HG02981 (cell line): ENCODE data around the gene KIF16B.
"Not testable (repeated sequence)": the region's sequence is repeated elsewhere in the genome, so short reads cannot be mapped to it uniquely, and the experiment has no call there.

ENCODE experiments used
- ATAC-seq: cut with Tn5 transposase; IDR thresholded peaks from one replicate; pipeline ENCODE4 v1.9.1; 2021; ENCODE audit warnings: mild to moderate bottlenecking, moderate library complexity; ENCODE audit not compliant: unreplicated experiment

KIF16B gene

GRCh38 chr20:16267526-16267925 lies 305.7 kb downstream of the KIF16B start:
- no peak for ATAC-seq

DNA sequence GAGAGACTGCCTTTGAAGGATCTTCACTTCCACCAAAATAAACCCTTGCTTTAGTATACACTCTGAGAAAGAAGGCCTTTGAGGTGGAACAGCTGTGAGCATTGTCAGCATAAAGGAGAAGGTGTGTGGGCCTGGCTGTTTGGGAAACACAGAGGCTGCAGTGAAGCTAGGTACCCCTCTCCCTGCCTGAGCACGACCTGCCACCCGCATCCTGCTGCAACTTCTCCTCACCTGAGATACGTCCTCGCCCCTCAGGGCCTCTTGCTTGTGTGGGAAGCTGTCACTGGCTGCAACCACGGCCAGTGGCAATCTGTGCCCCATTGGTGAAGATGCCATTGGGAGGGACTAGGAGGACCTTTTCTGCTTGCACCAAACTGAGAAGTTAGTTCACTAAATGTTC lies 307.9 kb downstream of the KIF16B start:
- no peak for ATAC-seq

- no peak for ATAC-seq
These were observed 309.7 kb downstream of the KIF16B start for GRCh38 chr20:16263582-16263981.

DNA sequence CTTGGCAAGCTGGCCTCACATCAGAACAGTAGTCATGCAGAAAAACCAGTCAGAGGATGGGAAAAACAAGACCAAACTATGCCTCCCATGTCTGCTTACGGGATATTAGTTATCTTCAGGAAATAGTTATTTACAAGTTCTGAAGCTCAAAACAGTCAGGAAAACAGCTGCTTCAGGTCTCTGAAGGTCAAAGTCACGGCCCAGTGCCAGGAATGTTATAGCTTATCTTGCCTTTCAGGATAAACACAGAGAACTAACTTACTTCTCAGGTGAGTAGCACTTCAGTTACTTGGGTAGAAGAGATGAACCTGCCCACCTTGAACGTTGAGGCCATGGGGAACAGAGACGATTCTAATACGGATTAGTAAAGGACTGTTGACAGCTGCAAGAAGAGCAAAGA lies 310.7 kb downstream of the KIF16B start:
- no peak for ATAC-seq

GRCh38 chr20:16261733-16262273 lies 311.4 kb downstream of the KIF16B start:
- ATAC-seq: no peak

DNA sequence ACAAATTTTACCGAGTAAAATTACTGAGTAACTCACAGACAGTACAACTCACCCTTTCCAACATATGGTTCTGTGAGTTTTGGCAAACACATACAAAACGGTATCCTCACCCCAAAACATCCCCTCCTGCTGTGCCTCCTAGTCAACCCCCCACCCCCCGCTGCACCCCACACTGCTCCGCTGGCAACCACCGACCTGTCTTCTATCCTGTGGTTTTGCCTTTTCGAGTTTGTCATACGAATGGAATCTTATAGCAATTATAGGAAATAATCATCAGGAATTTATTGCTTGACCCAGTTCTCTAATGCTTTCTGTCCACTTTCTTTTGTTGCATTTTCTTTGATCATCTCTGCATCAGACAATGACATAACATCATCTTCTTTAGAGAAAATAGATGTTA lies 312.3 kb downstream of the KIF16B start:
- no peak for ATAC-seq

DNA sequence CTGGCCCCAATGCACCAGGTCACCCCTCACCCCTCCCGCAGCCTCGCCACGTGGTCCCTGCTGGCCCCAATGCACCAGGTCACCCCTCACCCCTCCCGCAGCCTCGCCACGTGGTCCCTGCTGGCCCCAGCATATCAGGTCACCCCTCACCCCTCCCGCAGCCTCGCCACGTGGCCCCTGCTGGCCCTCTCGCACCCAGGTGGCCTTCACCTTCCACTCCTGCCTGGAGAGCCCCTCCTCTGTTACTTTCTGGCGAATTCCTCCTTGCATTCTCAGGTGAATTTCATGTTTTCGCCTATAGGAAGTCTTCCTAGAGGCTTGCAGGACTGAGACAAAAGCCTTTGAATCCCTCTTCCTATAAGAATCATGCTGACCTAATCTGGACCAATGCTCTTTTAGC lies 313.1 kb downstream of the KIF16B start:
- not testable (repeated sequence) for ATAC-seq

GRCh38 chr20:16258766-16259165 lies 314.5 kb downstream of the KIF16B start:
- ATAC-seq: no peak

DNA sequence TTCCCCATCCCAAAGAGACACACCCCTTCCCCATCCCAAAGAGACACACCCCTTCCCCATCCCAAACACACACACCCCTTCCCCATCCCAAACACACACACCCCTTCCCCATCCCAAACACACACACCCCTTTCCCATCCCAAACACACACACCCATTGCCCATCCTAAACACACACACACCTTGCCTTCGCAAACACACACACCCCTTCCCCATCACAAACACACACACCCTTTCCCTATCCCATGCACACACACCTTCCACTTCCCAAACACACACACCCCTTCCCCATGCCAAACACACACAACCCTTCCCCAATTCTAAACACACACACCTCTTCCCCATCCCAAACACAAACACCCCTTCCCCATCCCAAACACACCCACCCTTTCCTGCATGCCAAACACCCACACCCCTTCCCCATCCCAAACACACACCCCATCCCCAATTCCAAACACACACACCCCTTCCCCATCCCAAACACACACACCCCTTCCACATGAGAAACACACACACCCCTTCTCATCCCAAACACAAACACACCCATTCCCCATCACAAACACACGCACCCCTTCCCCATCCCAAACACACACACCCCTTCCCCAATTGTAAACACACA lies 315.3 kb downstream of the KIF16B start:
- no peak for ATAC-seq

DNA sequence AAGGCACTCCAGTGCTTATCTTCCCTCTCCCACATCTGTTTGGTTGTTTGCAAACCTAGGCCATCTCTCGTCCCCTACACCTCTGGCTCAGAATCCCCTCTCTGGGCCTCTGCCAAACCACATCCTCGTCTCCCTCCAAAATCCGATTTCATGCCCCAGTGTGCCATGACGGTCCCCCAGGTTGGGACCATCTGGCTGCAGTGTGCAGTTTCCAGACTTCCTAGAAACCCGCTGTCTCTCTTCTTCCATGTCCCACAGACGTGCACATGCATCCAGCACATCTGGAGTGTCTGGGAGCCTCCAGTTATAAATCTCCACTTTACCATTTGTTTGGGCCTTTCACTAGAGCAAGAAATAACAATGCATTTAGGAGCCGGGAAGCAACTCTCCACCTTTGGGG lies 316.2 kb downstream of the KIF16B start:
- no peak for ATAC-seq

DNA sequence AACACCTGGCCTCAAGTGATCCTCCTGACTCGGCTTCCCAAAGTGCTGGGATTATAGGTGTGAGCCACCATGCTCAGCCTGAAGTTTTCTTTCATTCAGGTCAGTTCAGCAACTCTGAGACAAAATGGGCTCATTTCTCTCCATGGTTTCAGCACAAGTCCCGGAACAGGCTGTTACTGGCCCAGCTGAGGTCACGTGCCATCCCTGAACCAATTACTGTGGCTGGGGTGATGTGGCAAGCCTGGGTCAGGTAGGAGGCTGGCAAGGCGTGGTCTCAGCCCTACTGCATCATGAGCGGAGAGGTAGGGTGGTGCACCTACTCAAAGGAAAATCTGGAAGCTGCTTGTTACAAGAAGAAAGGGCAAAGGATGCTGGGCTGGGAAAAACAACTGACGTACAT lies 326.4 kb downstream of the KIF16B start:
- ATAC-seq: no peak

DNA sequence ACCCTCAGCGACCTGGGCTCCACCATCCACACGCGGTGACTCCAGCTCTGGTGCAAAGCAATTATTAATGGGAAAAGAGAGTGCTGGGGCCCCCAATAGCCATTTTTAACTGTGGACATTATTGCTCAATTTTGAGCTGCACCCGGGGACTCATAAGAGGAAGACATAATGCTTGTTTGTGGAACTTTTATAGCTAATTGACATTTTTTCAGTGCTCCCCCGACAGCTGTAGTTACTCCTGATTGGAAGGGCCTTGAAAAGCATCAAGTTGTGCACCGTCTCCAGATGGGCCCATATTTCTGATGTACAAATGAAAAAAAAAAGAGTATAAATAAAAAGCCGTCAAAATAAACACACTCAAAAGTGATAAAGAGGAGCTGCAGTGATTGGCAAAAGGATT lies 327.0 kb downstream of the KIF16B start:
- ATAC-seq: no peak

DNA sequence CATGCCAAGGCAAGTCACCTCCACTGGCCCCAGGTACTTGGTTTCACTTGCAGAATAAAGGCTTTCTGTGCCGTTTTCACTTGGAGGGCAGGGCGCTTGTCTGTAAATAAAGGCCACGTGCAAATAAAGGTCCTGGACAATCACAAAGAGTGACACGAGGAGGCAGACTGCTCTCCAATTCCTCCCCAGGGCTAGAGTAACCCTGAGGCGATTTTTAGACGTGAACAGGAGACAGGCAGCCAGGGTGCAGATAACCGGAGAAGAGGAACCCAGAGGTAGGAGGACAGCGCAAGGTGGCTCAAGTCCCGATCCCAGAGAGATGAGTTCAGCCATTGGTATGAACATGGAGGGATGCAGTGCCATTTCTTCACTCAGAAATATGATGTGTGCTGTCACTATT lies 327.4 kb downstream of the KIF16B start:
- no peak for ATAC-seq

- ATAC-seq: no peak
These were observed 328.4 kb downstream of the KIF16B start for GRCh38 chr20:16244892-16245291.

DNA sequence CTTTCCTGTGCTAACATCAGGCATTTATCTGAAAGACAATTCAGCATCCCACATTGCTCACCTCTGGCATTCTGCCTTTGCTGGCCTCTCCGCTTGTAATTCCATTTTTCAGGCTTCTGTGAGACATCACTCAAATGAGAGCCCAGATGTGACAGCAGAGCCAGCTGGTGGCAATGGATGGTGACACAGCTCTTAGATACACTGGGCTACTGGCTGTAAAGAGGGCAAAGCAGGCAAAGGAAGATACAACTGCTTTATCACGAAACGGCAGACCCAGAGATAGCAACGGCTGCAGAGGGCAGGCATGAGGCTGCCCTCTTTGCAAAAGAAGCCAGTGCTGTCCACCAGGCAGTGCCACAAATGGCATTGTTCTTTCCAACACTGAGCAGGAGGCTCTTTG lies 329.8 kb downstream of the KIF16B start:
- no peak for ATAC-seq

- no peak for ATAC-seq
These were observed 331.3 kb downstream of the KIF16B start for GRCh38 chr20:16241911-16242310.

- ATAC-seq: no peak
These were observed 332.9 kb downstream of the KIF16B start for GRCh38 chr20:16240355-16240754.

DNA sequence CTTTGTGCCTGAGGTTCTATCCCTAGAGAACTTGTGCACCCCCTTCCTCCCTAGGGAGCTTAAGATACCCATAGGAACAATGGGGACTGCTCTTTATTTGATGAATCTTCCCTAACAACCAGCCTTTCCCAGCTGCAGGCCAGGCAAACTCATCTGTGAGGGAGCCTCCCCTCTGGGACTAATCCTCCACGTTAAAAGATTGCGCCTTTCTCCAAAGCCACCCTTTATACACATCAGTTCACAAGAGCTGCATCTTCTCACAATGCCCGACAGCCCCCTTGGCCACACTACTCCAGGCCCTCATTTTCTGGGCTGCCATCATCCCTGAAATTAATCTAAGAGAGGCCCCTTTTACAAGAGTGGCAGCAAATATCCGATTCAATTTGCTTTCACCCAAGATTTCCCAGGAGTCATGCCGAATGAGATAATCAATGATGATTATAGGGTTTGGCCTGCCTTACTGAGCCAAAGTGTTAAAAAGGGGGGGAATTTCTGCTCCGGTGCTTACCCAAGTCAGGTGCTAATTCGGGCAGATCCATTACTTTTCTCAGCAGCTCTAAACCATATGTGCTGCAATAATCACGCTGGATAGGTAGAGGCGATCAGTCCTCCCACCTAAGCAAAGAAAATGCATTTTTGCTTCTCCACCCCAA lies 336.5 kb downstream of the KIF16B start:
- no peak for ATAC-seq

DNA sequence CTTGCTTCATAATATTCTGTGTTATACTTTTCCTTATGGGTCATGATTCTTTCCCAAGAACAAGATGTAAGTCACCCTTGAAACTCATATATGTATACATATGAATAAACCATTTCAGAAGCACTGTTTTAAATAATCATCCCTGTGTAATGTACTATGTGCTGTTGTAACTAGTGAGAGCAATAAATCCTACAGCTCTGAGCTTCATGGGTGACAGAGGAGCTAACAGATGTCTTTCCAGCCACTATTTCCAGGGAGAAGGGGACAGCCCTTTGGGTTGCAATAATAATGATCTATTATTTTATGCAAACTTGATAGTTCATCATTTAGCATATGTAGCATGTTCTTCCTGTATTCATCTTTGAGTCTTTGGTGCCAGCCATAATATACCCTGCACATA lies 342.8 kb downstream of the KIF16B start:
- no peak for ATAC-seq

DNA sequence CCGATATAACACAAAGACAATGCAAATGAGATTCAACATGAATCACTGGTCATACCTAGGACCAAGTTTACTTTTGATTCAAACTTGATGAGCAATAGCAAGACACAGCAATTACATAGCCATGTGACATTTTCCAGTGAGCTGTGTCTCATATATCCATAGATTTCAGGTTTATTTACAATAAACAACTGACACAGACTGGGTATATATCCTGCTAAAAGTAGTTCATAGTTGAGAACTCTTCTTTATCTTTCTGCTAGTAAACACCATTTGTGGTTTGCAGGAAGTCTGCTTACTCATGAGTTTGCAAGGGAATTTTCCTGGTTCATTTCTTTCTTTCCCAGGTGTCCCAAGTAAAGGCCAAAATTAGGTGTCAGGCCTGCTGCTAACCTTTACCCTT lies 343.4 kb downstream of the KIF16B start:
- no peak for ATAC-seq

GRCh38 chr20:16228722-16229121 lies 344.5 kb downstream of the KIF16B start:
- ATAC-seq: no peak

- not testable (repeated sequence) for ATAC-seq
These were observed 346.3 kb downstream of the KIF16B start for GRCh38 chr20:16226961-16227360.

- ATAC-seq: no peak
These were observed 348.4 kb downstream of the KIF16B start for GRCh38 chr20:16224836-16225235.
